PFSK-1 (cell line): ENCODE measurements around the gene MYEOV.

ENCODE experiments used
- FOXP2 ChIP-seq: optimal IDR thresholded peaks from 2 replicates; pipeline ENCODE3; 2011; ENCODE audit warnings: borderline replicate concordance, control low read depth, inconsistent platforms; ENCODE audit not compliant: insufficient read depth; ENCODE audit errors: extremely low read length, extremely low read depth
- POLR2AphosphoS5 ChIP-seq: IDR thresholded peaks from 2 replicates; pipeline ENCODE4 v1.6.1; 2012; ENCODE audit warnings: low read depth, mild to moderate bottlenecking, control low read depth, low read length, moderate library complexity
- SIN3A ChIP-seq: IDR thresholded peaks from 2 replicates; pipeline ENCODE4 v1.6.1; 2012; ENCODE audit warnings: mild to moderate bottlenecking, low read length, moderate library complexity, borderline replicate concordance; ENCODE audit not compliant: insufficient read depth
- TAF1 ChIP-seq: IDR thresholded peaks from 2 replicates; pipeline ENCODE4 v1.6.1; 2012; ENCODE audit warnings: low read length, control low read depth, borderline replicate concordance; ENCODE audit not compliant: insufficient read depth
- TF ChIP-seq, protein P1 (sequence below), 2 experiments: IDR thresholded peaks; 2 replicates each; pipeline versions ENCODE4 v1.6.1 to v1.8.0; 2011 to 2012; ENCODE audit warnings: low read depth in 2 of 2, low read length in 2 of 2, control low read depth in 1 of 2, inconsistent platforms in 1 of 2, mild to moderate bottlenecking in 1 of 2, moderate library complexity in 1 of 2; ENCODE audit not compliant: insufficient read depth in 1 of 2

DNA sequence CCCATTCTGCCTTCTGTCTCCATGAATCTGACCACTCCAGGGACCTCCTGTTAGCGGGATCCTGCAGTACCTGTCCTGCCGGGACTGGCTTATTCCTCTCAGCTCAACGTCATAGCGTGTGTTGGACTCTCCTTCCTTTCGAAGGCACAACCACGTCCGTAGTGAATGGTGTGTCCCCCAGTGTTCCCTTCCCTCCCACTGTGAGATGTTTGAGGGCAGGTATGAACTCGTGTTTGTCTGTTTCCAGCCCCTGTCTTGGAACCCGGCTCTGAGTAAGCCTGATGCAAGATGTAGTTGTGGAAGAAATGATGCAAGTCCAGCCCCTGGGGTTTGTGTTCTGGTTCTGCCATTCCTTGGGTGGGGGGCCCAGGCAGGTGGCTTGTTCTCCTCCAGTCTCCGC, 10.5 kb upstream of the MYEOV start:
- TF ChIP-seq POLR2AphosphoS5 (no peak), SIN3A (no peak), TAF1 (no peak), FOXP2 (no peak)
- TF ChIP-seq, protein P1, sequence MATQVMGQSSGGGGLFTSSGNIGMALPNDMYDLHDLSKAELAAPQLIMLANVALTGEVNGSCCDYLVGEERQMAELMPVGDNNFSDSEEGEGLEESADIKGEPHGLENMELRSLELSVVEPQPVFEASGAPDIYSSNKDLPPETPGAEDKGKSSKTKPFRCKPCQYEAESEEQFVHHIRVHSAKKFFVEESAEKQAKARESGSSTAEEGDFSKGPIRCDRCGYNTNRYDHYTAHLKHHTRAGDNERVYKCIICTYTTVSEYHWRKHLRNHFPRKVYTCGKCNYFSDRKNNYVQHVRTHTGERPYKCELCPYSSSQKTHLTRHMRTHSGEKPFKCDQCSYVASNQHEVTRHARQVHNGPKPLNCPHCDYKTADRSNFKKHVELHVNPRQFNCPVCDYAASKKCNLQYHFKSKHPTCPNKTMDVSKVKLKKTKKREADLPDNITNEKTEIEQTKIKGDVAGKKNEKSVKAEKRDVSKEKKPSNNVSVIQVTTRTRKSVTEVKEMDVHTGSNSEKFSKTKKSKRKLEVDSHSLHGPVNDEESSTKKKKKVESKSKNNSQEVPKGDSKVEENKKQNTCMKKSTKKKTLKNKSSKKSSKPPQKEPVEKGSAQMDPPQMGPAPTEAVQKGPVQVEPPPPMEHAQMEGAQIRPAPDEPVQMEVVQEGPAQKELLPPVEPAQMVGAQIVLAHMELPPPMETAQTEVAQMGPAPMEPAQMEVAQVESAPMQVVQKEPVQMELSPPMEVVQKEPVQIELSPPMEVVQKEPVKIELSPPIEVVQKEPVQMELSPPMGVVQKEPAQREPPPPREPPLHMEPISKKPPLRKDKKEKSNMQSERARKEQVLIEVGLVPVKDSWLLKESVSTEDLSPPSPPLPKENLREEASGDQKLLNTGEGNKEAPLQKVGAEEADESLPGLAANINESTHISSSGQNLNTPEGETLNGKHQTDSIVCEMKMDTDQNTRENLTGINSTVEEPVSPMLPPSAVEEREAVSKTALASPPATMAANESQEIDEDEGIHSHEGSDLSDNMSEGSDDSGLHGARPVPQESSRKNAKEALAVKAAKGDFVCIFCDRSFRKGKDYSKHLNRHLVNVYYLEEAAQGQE (IDR thresholded peaks at IDR 0.05; ENCODE audit: insufficient read depth in 1 of 2, low read depth in 2 of 2, low read length in 2 of 2): no peak
